GM18519 (cell line): ENCODE measurements around the gene ZBTB20.

Experiments
- ATAC-seq: cut with Tn5 transposase; IDR thresholded peaks from one replicate; pipeline ENCODE4 v1.9.1; 2021; ENCODE audit warnings: mild to moderate bottlenecking, moderate library complexity; ENCODE audit not compliant: unreplicated experiment, low FRiP score

ZBTB20 gene

GRCh38 chr3:114566162-114566755, 580.8 kb downstream of the ZBTB20 start:
- ATAC-seq, result peak; percentile 73

GRCh38 chr3:114565216-114565615, 581.9 kb downstream of the ZBTB20 start:
- no peak for ATAC-seq

- no peak for ATAC-seq
Observed at GRCh38 chr3:114563720-114564119, 583.4 kb downstream of the ZBTB20 start.

- no peak for ATAC-seq
Observed at GRCh38 chr3:114562557-114562956, 584.5 kb downstream of the ZBTB20 start.

- no peak for ATAC-seq
Observed at GRCh38 chr3:114558271-114558670, 588.8 kb downstream of the ZBTB20 start.

- no peak for ATAC-seq
Observed at GRCh38 chr3:114557791-114558190, 589.3 kb downstream of the ZBTB20 start.

- ATAC-seq, result no peak
Observed at GRCh38 chr3:114556657-114557213, 590.4 kb downstream of the ZBTB20 start.

GRCh38 chr3:114554731-114555130, 592.4 kb downstream of the ZBTB20 start:
- no peak for ATAC-seq

GRCh38 chr3:114553949-114554593, 593.0 kb downstream of the ZBTB20 start:
- no peak for ATAC-seq

- ATAC-seq, result no peak
Observed at GRCh38 chr3:114552527-114552812, 594.6 kb downstream of the ZBTB20 start.

- no peak for ATAC-seq
Observed at GRCh38 chr3:114551770-114552526, 595.1 kb downstream of the ZBTB20 start.

GRCh38 chr3:114550165-114550564, 596.9 kb downstream of the ZBTB20 start:
- ATAC-seq, result no peak

GRCh38 chr3:114545193-114545592, 601.9 kb downstream of the ZBTB20 start:
- no peak for ATAC-seq

- no peak for ATAC-seq
Observed at GRCh38 chr3:114542359-114542758, 604.7 kb downstream of the ZBTB20 start.

- no peak for ATAC-seq
Observed at GRCh38 chr3:114539525-114539924, 607.6 kb downstream of the ZBTB20 start.

GRCh38 chr3:114538211-114538610, 608.9 kb downstream of the ZBTB20 start:
- ATAC-seq, result no peak

- ATAC-seq, result no peak
Observed at GRCh38 chr3:114528517-114528916, 618.6 kb downstream of the ZBTB20 start.

- ATAC-seq, result no peak
Observed at GRCh38 chr3:114527036-114527644, 619.9 kb downstream of the ZBTB20 start.

GRCh38 chr3:114525278-114525677, 621.8 kb downstream of the ZBTB20 start:
- ATAC-seq, result no peak

GRCh38 chr3:114519415-114519814, 627.7 kb downstream of the ZBTB20 start:
- ATAC-seq, result peak; percentile 51

- ATAC-seq, result no peak
Observed at GRCh38 chr3:114518206-114518808, 628.8 kb downstream of the ZBTB20 start.
